BJ (cell line): Measurements from ENCODE around the gene SNRPE. TPM values are rescaled to one million over a fixed set of nuclear protein-coding genes. Genes with fewer than 3 reads are reported as not detected.

Experiments used
- CTCF ChIA-PET: fragments of 350-600 bp; formaldehyde crosslinking; extraction: SDS; loops from one replicate; lab custom pipeline; 2021; ENCODE audit warnings: antibody characterized with exemption, inconsistent platforms; lab: Yijun Ruan, JAX
- POLR2A ChIA-PET: fragments of 300-600 bp; sonication (Branson Sonifier 250); formaldehyde crosslinking; extraction: SDS; loops from one replicate; lab custom pipeline; 2021; ENCODE audit warnings: antibody characterized with exemption; lab: Charles Lee
- DNase-seq: peaks from one replicate; pipeline ENCODE4 v3.0.0-alpha.2; 2011; ENCODE audit warnings: low read depth
- H3K27me3 ChIP-seq: 2 replicates; pipeline ENCODE4 v1.6.0; 2011; ENCODE audit warnings: low read length; ENCODE audit not compliant: control insufficient read depth, insufficient read depth
- H3K36me3 ChIP-seq: 2 replicates; pipeline ENCODE4 v1.5.1; 2011; ENCODE audit warnings: low read length; ENCODE audit not compliant: control insufficient read depth, insufficient read depth
- H3K4me3 ChIP-seq: 2 replicates; pipeline ENCODE4 v1.5.1; 2011; ENCODE audit warnings: low read depth, mild to moderate bottlenecking, control low read depth, low read length
- polyA plus RNA-seq: library from polyadenylated mRNA; depleted of rRNA; stranded (reverse); fragments of >200 nt; gene quantifications from 2 replicates; pipeline ENCODE4 v1.2.3, GENCODE V29; 2011
- TF ChIP-seq, protein P1 (sequence below): IDR thresholded peaks from 2 replicates; pipeline ENCODE4 v1.5.1; 2011; ENCODE audit warnings: low read depth, mild to moderate bottlenecking, control low read depth, inconsistent platforms, low read length, moderate library complexity; ENCODE audit not compliant: insufficient read depth

Gene SNRPE
- polyA plus RNA-seq, 1 experiment = 128 TPM

GRCh38 chr1:203860396-203861025, 888 bp upstream of the SNRPE start:
- Histone ChIP-seq H3K4me3 (no peak overlapping the region), H3K27me3 (no peaks in the 10 kb centered on the region), H3K36me3 (peaks cover 9% of the 10 kb centered on the region)
- no peak for DNase-seq
- ChIA-PET CTCF (interaction anchor here (0.6 to 17.0 kb wide), 8 partner anchors 11 to 346 kb away, joined by 3 to 456 read pairs (median 7); partner anchors contain the start of gene ETNK2), POLR2A (no interaction called here)
- TF ChIP-seq, protein P1, sequence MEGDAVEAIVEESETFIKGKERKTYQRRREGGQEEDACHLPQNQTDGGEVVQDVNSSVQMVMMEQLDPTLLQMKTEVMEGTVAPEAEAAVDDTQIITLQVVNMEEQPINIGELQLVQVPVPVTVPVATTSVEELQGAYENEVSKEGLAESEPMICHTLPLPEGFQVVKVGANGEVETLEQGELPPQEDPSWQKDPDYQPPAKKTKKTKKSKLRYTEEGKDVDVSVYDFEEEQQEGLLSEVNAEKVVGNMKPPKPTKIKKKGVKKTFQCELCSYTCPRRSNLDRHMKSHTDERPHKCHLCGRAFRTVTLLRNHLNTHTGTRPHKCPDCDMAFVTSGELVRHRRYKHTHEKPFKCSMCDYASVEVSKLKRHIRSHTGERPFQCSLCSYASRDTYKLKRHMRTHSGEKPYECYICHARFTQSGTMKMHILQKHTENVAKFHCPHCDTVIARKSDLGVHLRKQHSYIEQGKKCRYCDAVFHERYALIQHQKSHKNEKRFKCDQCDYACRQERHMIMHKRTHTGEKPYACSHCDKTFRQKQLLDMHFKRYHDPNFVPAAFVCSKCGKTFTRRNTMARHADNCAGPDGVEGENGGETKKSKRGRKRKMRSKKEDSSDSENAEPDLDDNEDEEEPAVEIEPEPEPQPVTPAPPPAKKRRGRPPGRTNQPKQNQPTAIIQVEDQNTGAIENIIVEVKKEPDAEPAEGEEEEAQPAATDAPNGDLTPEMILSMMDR = no peak

DNA sequence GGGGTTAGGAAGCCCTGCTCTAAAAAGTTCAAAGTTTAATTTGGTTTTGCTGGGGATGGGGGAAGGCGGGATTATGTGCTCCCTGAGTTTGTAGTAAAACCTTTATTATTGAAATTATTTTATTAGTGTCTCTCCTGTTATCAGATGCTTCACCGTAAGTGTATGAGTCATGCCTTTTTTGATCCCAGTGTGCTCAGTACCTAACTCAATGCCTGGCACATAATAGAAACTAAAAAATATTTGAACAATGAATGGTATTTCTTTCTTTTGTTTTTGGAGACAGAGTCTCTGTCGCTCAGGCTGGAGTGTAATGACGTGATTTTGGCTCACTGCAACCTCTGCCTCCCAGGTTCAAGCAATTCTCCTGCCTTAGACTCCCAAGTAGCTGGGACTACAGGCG, 6.4 kb downstream of the SNRPE start:
- no peak for DNase-seq
- H3K36me3 ChIP-seq = peaks cover 16% of the 10 kb centered on the region
- CTCF ChIA-PET = interaction anchor here (1.4 to 17.0 kb wide), 2 partner anchors 259 to 495 kb away, joined by 3 to 456 read pairs; no protein-coding TSS in a partner anchor

DNA sequence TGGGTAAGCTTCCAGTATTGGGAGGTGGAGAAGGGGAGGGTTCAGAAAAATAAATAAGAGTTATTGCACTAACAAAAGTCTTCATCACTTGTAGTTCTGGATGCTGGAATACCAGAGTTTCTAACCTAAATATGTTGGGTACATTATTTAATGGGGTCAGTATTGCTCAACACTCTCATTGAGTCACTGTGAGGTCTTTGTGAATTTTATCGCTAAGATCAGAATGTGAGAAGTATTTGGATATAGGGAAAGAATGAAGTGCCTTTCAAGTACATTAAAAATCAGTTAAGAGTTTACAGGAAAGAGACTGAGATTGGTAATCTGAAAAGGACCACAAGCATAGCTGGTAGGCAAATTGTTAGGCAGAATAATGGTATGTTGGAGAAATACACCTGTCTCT, 8.8 kb downstream of the SNRPE start:
- no peaks in the 10 kb centered on the region for H3K27me3 ChIP-seq
- ChIA-PET POLR2A (no interaction called here), CTCF (interaction anchor here (0.8 to 17.0 kb wide), 19 partner anchors 8 to 487 kb away, joined by 3 to 456 read pairs (median 5); partner anchors contain the start of genes ETNK2 and SOX13)
- H3K4me3 ChIP-seq = no peak overlapping the region
- no peak for DNase-seq
- TF ChIP-seq, protein P1 = no peak
- H3K36me3 ChIP-seq = peaks cover 11% of the 10 kb centered on the region

More for the DNA sequence above, 6.4 kb downstream of the SNRPE start:
- TF ChIP-seq, protein P1 = no peak
- no peaks in the 10 kb centered on the region for H3K27me3 ChIP-seq
- H3K4me3 ChIP-seq = no peak overlapping the region
- POLR2A ChIA-PET = no interaction called here

DNA sequence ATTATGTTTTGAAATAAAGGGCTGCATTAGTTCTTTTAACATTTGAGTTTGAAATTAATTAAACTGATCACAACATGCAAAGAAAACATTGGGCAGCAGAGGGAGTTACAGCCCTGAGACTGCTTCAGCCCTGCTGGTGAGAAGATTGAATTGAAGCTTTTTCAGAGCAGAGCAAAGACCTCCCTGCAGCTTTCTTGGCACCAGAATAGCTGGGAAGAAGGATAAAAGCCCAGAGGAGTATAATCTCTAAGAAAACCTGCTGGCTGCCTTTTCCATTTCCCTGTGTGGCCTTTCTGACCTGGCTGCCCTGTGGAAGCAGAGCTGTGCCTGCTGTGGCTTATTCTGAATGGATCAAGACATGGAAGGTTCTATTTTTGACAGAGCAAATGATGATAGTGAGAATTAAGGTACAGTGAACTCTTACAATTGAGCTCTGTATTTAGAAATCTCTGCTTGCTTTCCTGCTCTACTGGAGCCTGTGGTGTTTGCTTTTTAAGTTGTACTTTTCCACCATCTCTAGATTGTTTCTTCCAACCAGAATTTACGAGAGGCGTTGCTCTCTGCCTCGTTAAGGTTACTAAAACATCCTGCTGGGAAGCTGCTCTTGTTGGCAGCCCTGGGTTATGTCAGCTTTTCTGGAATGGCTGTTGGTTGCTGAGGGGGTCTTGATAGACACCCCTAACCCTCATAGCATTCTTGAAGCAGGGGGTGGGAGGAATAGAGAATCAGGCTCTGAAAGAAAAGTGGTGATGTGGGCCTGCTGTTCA, 9.9 kb downstream of the SNRPE start:
- DNase-seq = no peak
- H3K4me3 ChIP-seq = no peak overlapping the region
- H3K36me3 ChIP-seq = peaks cover 6% of the 10 kb centered on the region
- TF ChIP-seq, protein P1 = peak; percentile 91
- POLR2A ChIA-PET = interaction anchor here (0.5 kb wide), 1 partner anchor 281 kb away, joined by 11 read pairs; no protein-coding TSS in a partner anchor
- no peaks in the 10 kb centered on the region for H3K27me3 ChIP-seq
- CTCF ChIA-PET = interaction anchor here (0.6 to 17.0 kb wide), 42 partner anchors 9 to 520 kb away, joined by 3 to 456 read pairs (median 4); partner anchors contain the start of genes ETNK2 and SOX13

DNA sequence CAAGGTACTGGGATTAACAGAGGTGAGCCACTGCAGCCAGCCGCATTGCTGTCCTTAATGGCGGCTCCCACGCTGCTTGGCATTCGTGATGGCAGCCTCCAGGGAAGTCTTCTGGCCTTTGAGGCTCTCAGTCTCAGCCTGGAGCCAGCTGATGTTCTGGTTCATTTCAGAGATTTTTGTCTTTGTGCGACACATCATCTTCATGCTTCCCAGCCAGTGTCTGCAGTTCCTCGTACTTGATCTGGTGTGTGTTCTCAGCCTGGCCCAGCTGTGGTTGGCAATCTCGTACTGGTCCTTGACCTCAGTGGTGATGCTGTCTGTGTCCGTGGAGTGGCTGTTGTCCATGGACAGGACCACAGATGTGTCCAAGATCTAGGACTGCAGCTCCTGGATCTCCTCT, 11.7 kb downstream of the SNRPE start:
- Histone ChIP-seq H3K4me3 (no peak overlapping the region), H3K36me3 (peaks cover 2% of the 10 kb centered on the region; the same call in 1 of the 2 replicates), H3K27me3 (no peaks in the 10 kb centered on the region)
- no peak for DNase-seq
- CTCF ChIA-PET = interaction anchor here (0.6 to 17.0 kb wide), 10 partner anchors 10 to 333 kb away, joined by 3 to 456 read pairs (median 4); no protein-coding TSS in a partner anchor
- TF ChIP-seq, protein P1 = no peak
- POLR2A ChIA-PET = no interaction called here
